Common myeloid progenitor, CD34-positive (primary cell): ENCODE results near the gene ADGRG7.

Experiments
- CTCF ChIA-PET: fragments of 350-600 bp; sonication (Branson Sonifier 250); formaldehyde crosslinking; loops from one replicate; lab custom pipeline; 2021; ENCODE audit warnings: antibody characterized with exemption; lab: Charles Lee
- POLR2A ChIA-PET: fragments of 350-600 bp; sonication (Branson Sonifier 250); formaldehyde crosslinking; loops from one replicate; lab custom pipeline; 2021; ENCODE audit warnings: antibody characterized with exemption; lab: Charles Lee
- DNase-seq, 3 donors: peaks; one replicate each; pipeline versions ENCODE4 v3.0.0 to v3.0.0-alpha.2; 2013
- H3K27ac ChIP-seq, 2 experiments: 1 replicate in 1 of 2; 2 replicates in 1 of 2; pipeline ENCODE4 v1.7.0; 2013; ENCODE audit warnings: inconsistent platforms in 2 of 2, low read length in 2 of 2, mild to moderate bottlenecking in 2 of 2, low read depth in 1 of 2, moderate library complexity in 1 of 2; ENCODE audit not compliant: severe bottlenecking in 2 of 2, insufficient read depth in 1 of 2, poor library complexity in 1 of 2
- H3K27me3 ChIP-seq, 5 experiments: replicated peaks in 2 of 5; 1 replicate in 3 of 5; 2 replicates in 2 of 5; pipeline versions ENCODE4 v1.6.1 to v1.7.0; 2013; ENCODE audit warnings: low read length in 4 of 5, mild to moderate bottlenecking in 2 of 5, moderate library complexity in 2 of 5, inconsistent platforms in 1 of 5; ENCODE audit not compliant: insufficient read depth in 5 of 5, control insufficient read depth in 4 of 5
- H3K36me3 ChIP-seq, 4 experiments: 1 replicate in 2 of 4; 2 replicates in 2 of 4; pipeline versions ENCODE4 v1.6.1 to v1.7.0; 2013; ENCODE audit warnings: low read length in 3 of 4, control low read depth in 1 of 4, mild to moderate bottlenecking in 1 of 4; ENCODE audit not compliant: control insufficient read depth in 4 of 4, insufficient read depth in 4 of 4
- H3K4me1 ChIP-seq, 4 experiments: 1 replicate in 3 of 4; 2 replicates in 1 of 4; pipeline versions ENCODE4 v1.6.1 to v1.7.1; 2013; ENCODE audit warnings: low read length in 3 of 4, mild to moderate bottlenecking in 3 of 4, control low read depth in 1 of 4, inconsistent platforms in 1 of 4, moderate library complexity in 1 of 4; ENCODE audit not compliant: control insufficient read depth in 4 of 4, insufficient read depth in 4 of 4; ENCODE audit errors: control extremely low read depth in 1 of 4
- H3K4me3 ChIP-seq, 7 experiments: 1 replicate in 4 of 7; 2 replicates in 3 of 7; pipeline versions ENCODE4 v1.5.1 to v1.7.0; 2013; ENCODE audit warnings: mild to moderate bottlenecking in 7 of 7, low read length in 6 of 7, moderate library complexity in 6 of 7, inconsistent platforms in 2 of 7, low read depth in 2 of 7, control low read depth in 1 of 7; ENCODE audit not compliant: insufficient read depth in 4 of 7, control insufficient read depth in 1 of 7; ENCODE audit errors: extremely low read depth in 1 of 7
- H3K9me3 ChIP-seq, 5 experiments: 1 replicate in 4 of 5; 2 replicates in 1 of 5; pipeline versions ENCODE4 v1.6.1 to v1.7.1; 2013; ENCODE audit warnings: low read length in 4 of 5, mild to moderate bottlenecking in 2 of 5, inconsistent platforms in 1 of 5, low read depth in 1 of 5, moderate library complexity in 1 of 5; ENCODE audit not compliant: control insufficient read depth in 4 of 5, insufficient read depth in 2 of 5; ENCODE audit errors: control extremely low read depth in 1 of 5
- WGBS: methylation state at CpG from one replicate; pipeline ENCODE4 v1.1.5; 2013; ENCODE audit not compliant: insufficient coverage; 5-methylcytosine and 5-hydroxymethylcytosine counted together

ADGRG7 gene

DNA sequence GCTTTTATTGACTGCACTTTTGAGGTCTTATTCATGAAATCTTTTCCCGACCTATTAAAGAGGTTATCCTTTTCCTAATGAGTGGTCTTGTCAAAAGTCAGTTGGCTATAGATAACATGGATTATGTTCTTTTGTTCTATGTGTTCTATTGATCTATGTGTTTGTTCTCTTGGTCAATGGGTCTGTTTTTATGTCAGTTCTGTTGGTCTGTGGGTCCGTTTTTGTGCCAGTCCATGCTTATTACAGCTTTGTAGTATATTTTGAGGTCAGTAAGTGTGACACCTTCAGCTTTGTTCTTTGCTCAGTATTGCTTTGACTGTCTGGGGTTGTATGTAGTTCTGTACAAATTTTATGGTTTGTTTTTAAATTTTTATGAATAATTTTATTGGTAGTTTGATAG is 107.7 kb downstream of the ADGRG7 start:
- Histone ChIP-seq H3K36me3 (peaks cover 27 to 74% (median 48%) of the 10 kb centered on the region in 4 experiments), H3K27me3 (no peaks in the 10 kb centered on the region), H3K4me3 (no peak overlapping the region), H3K27ac (no peak overlapping the region), H3K9me3 (no peaks in the 10 kb centered on the region), H3K4me1 (peaks cover 0 to 2% (median 0%) of the 10 kb centered on the region in 4 experiments)
- DNase-seq, result no peak
- POLR2A ChIA-PET, result no interaction called here
- CTCF ChIA-PET, result interaction anchor here (1.5 kb wide), 1 partner anchor 16 kb away, joined by 3 read pairs; no protein-coding TSS in a partner anchor
- WGBS, result 100% methylated on average over 1 of the region's 2 CpGs

DNA sequence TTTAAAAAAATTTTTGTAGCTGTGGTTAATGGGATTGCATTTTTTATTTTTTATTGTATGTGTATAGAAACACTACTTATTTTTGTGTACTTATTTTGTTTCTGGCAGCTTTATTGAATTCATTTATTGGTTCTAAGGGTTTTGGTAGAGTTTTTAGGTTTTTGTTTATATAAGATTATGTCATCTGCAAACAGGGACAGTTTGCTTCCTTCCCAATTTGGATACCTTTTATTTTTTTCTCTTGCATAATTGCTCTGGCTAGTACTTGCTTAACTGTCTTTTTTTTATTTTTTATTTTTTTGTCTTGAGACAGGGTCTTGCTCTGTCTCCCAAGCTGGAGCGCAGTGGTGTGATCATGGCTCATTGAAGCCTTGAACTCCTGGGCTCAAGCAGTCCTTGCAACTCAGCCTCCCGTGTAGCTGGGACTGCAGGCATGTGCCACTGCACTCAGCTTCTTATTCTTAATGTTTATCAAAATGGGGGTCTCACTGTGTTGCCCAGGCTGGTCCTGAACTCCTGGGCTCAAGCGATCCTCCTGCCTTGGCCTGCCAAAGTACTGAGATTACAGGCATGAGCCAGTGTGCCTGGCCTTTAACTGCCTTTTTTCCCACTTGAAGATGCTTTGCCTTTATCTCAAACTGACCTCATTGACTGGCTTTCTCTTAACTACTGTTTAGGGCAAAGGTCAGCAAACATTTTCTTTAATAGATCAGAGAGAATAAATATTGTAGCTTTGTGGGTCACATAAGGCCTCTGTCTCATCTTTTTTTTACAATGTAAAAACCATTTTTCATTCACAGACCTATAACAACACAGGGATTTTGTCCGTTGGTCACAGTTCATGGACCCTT is 108.5 kb downstream of the ADGRG7 start:
- no peaks in the 10 kb centered on the region for H3K9me3 ChIP-seq
- peaks cover 27 to 80% (median 52%) of the 10 kb centered on the region in 4 experiments for H3K36me3 ChIP-seq
- no peaks in the 10 kb centered on the region for H3K4me1 ChIP-seq
- no peak overlapping the region for H3K4me3 ChIP-seq
- CTCF ChIA-PET, result interaction anchor here (0.6 to 1.6 kb wide), 4 partner anchors 10 to 885 kb away, joined by 3 to 5 read pairs (median 3); no protein-coding TSS in a partner anchor
- no peak for DNase-seq
- POLR2A ChIA-PET, result interaction anchor here (0.6 kb wide), 1 partner anchor 8 kb away, joined by 3 read pairs; the partner anchor contains the start of gene TFG
- H3K27me3 ChIP-seq, result no peaks in the 10 kb centered on the region
- H3K27ac ChIP-seq, result no peak overlapping the region
- WGBS, result 100% methylated on average over 3 of the region's 4 CpGs

DNA sequence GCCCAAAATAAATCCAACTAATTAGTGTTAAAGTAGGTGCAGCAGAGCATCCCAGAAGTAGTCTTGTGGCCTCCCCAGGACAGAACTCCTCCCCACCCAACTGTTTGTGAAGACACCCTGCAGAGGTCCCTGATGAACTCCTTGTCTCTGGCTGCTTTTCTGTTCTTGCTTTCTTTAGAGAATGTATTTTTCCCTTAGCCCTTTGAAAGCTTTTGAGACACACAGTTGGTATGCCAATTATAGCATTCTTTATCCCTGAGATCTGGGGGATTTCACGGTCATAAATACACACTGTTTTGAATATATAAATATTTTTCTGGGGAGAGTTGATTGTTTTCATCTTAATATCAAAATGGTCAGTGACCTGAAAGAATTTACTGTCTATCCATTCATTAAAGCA is 109.7 kb downstream of the ADGRG7 start:
- Histone ChIP-seq H3K36me3 (peaks cover 26 to 79% (median 51%) of the 10 kb centered on the region in 4 experiments), H3K27me3 (no peaks in the 10 kb centered on the region), H3K9me3 (no peaks in the 10 kb centered on the region), H3K27ac (no peak overlapping the region), H3K4me3 (no peak overlapping the region), H3K4me1 (no peaks in the 10 kb centered on the region)
- no peak for DNase-seq
- ChIA-PET CTCF (interaction anchor here (1.6 kb wide), 1 partner anchor 24 kb away, joined by 5 read pairs; no protein-coding TSS in a partner anchor), POLR2A (no interaction called here)
- WGBS, result no CpG with 5 or more reads among the region's 1 CpG

DNA sequence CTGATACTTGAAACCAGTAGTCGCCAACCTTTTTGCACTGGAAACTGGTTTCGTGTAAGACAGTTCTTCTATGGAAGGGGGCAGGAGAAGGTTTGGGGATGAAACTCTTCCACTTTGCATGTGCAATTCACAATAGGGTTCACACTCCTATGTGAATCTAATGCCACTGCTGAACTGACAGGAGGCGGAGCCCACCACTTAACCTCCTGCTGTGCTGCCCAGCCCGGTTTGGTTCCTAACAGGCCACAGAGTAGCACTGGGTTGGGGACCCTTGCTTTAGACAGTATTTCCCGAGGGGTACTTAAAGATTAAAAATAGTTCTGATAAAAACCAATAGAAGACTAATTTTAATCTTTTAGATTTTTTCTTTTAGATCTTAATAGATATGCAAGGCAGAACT is 111.0 kb downstream of the ADGRG7 start:
- DNase-seq, result no peak
- WGBS, result 100% methylated on average over 2 of the region's 5 CpGs
- Histone ChIP-seq H3K36me3 (peaks cover 20 to 77% (median 45%) of the 10 kb centered on the region in 4 experiments), H3K9me3 (no peaks in the 10 kb centered on the region), H3K27me3 (no peaks in the 10 kb centered on the region), H3K27ac (no peak overlapping the region), H3K4me1 (no peaks in the 10 kb centered on the region), H3K4me3 (no peak overlapping the region)
- ChIA-PET CTCF (no interaction called here), POLR2A (no interaction called here)

DNA sequence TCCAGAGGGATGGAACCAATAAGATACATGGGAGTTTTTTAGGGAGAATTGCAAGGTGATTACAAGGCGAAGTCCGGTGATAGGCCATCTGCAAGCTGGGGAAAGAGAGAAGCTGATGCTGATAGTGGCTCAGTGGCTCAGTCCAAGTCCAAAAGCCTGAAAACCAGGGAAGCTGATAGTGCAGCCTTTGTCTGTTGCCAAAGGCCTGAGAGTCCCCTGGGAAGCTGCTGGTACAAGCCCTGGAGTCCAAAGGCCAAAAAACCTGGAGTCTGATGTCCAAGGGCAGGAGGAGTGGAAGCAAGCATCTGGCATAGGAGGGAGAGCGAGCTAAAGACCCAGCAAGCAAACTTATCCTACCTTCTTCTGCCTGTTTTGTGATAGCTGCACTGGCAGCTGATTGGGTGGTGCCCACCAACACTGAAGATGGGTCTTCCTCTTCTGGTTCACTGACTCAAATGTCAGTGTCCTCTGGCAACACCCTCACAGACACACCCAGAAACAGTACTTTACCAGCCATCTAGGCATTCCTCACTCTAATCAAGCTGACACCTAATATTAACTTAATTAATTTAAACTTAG is 116.6 kb downstream of the ADGRG7 start:
- no peaks in the 10 kb centered on the region for H3K27me3 ChIP-seq
- H3K4me3 ChIP-seq, result no peak overlapping the region
- H3K36me3 ChIP-seq, result peaks cover 18 to 77% (median 42%) of the 10 kb centered on the region in 4 experiments
- no peak for DNase-seq
- POLR2A ChIA-PET, result interaction anchor here (0.7 kb wide), 1 partner anchor 16 kb away, joined by 3 read pairs; no protein-coding TSS in a partner anchor
- H3K9me3 ChIP-seq, result no peaks in the 10 kb centered on the region
- 100% methylated on average over 3 of the region's 3 CpGs for WGBS
- peaks cover 0 to 4% (median 0%) of the 10 kb centered on the region in 4 experiments for H3K4me1 ChIP-seq
- CTCF ChIA-PET, result interaction anchor here (0.8 to 1.6 kb wide), 7 partner anchors 9 to 135 kb away, joined by 3 to 7 read pairs (median 4); no protein-coding TSS in a partner anchor
- no peak overlapping the region for H3K27ac ChIP-seq

DNA sequence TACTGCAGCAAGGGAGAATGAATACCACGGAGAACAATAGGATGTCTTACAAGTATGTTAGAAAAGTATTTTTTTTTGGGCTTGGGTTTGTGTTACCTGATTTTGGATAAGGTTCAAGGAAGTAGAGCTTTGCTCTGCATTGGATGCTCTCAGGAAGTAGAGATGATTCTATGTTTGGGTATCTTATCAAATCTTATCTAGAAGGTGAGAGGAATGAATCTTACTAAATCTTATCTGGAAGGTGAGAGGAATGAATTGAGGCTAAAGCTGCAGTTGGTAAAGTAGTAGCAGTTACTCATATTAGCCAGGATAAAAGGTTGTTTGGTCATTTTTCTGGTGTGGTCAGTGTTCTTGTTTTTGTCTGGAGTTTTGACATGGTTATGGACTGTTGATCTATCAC is 117.3 kb downstream of the ADGRG7 start:
- Histone ChIP-seq H3K4me1 (peaks cover 0 to 4% (median 0%) of the 10 kb centered on the region in 4 experiments), H3K27me3 (no peaks in the 10 kb centered on the region), H3K36me3 (peaks cover 15 to 76% (median 37%) of the 10 kb centered on the region in 4 experiments), H3K4me3 (no peak overlapping the region), H3K27ac (no peak overlapping the region), H3K9me3 (no peaks in the 10 kb centered on the region)
- CTCF ChIA-PET, result interaction anchor here (1.0 to 1.6 kb wide), 4 partner anchors 9 to 17 kb away, joined by 3 to 7 read pairs (median 4); no protein-coding TSS in a partner anchor
- no peak for DNase-seq
- no CpG with 5 or more reads among the region's 1 CpG for WGBS
- POLR2A ChIA-PET, result no interaction called here
